Calu3 (cell line): ENCODE measurements around the gene PARVG. TPM values are rescaled to one million over a fixed set of nuclear protein-coding genes. Genes with fewer than 3 reads are reported as not detected.

Experiments used
- BruUV-seq: library from RNA; stranded (reverse); fragments of 400-500 nt; replicated peaks from 2 replicates; lab custom pipeline; 2021; lab: Mats Ljungman, UMichigan
- CTCF ChIA-PET: fragments of 300-600 bp; sonication (Branson Sonifier 250); formaldehyde crosslinking; loops from one replicate; lab custom pipeline; 2022; ENCODE audit warnings: antibody characterized with exemption; lab: Charles Lee
- DNase-seq: peaks from one replicate; pipeline ENCODE4 v3.0.0; 2022
- H3K27ac Mint-ChIP-seq: one replicate; pipeline ENCODE4 v1.8.0; 2022; ENCODE audit warnings: mixed read lengths; ENCODE audit not compliant: unreplicated experiment
- H3K27me3 Mint-ChIP-seq: one replicate; pipeline ENCODE4 v1.8.0; 2022; ENCODE audit warnings: mixed read lengths; ENCODE audit not compliant: unreplicated experiment
- H3K36me3 Mint-ChIP-seq: one replicate; pipeline ENCODE4 v1.8.0; 2022; ENCODE audit warnings: mild to moderate bottlenecking, moderate library complexity, mixed read lengths; ENCODE audit not compliant: insufficient read depth, unreplicated experiment
- H3K4me1 Mint-ChIP-seq: one replicate; pipeline ENCODE4 v1.8.0; 2022; ENCODE audit warnings: mild to moderate bottlenecking, low read depth, mixed read lengths; ENCODE audit not compliant: unreplicated experiment
- H3K4me3 Mint-ChIP-seq: one replicate; pipeline ENCODE4 v1.8.0; 2022; ENCODE audit warnings: mild to moderate bottlenecking, low read depth, moderate library complexity, mixed read lengths; ENCODE audit not compliant: unreplicated experiment
- H3K9me3 Mint-ChIP-seq: one replicate; pipeline ENCODE4 v1.8.0; 2022; ENCODE audit warnings: low read depth, mixed read lengths; ENCODE audit not compliant: unreplicated experiment
- CTCF ChIP-seq: fragments of 200-600 bp; IDR thresholded peaks from one replicate; pipeline ENCODE4 v1.8.0; 2022; ENCODE audit warnings: antibody characterized with exemption; ENCODE audit not compliant: unreplicated experiment
- intact Hi-C: fragments of 100-400 bp; cut with micrococcal nuclease; formaldehyde crosslinking; loops from one replicate; pipeline ENCODE4 v1.10.0; 2022; ENCODE audit not compliant: unreplicated experiment
- total RNA-seq: library from RNA; stranded (reverse); gene quantifications from 2 replicates; pipeline ENCODE4 v1.2.3, GENCODE V29; 2022

PARVG gene
- total RNA-seq, 1 experiment from 2014 or later: not detected

- CTCF ChIA-PET: no interaction called here
- no peak for DNase-seq
- Mint-ChIP-seq H3K9me3 (no peaks in the 10 kb centered on the region), H3K4me1 (peaks cover 14% of the 10 kb centered on the region), H3K4me3 (no peak overlapping the region), H3K27ac (no peak overlapping the region), H3K27me3 (peaks cover 84% of the 10 kb centered on the region), H3K36me3 (no peaks in the 10 kb centered on the region)
- intact Hi-C loops: no loop called here
- TF ChIP-seq CTCF: no peak
- no TSS peak for BruUV-seq
These were observed 12.2 kb downstream of the PARVG start for GRCh38 chr22:44192816-44193534.

GRCh38 chr22:44193535-44193891 is 12.8 kb downstream of the PARVG start:
- intact Hi-C loops: no loop called here
- H3K27me3 Mint-ChIP-seq: peaks cover 84% of the 10 kb centered on the region
- no peak for DNase-seq
- TF ChIP-seq CTCF: no peak
- no TSS peak for BruUV-seq
- no peak overlapping the region for H3K27ac Mint-ChIP-seq
- H3K4me3 Mint-ChIP-seq: no peak overlapping the region
- peaks cover 14% of the 10 kb centered on the region for H3K4me1 Mint-ChIP-seq
- H3K36me3 Mint-ChIP-seq: no peaks in the 10 kb centered on the region
- CTCF ChIA-PET: no interaction called here
- H3K9me3 Mint-ChIP-seq: no peaks in the 10 kb centered on the region

DNA sequence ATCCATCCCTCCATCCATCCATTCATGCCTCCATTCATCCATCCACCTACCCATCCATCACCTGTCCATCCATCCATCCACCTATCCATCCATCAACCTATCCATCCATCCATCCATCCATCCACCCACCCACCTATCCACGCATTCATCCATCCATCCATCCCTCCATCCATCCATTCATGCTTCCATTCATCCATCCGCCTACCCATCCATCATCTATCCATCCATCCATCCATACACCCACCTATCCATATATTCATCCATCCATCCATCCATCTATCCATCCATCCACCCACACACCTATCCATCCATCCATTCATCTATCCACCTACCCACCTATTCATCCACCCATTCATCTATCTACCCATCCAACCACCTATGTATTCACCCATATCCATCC is 13.8 kb downstream of the PARVG start:
- CTCF ChIA-PET: interaction anchor here (0.6 kb wide), 1 partner anchor 137 kb away, joined by 3 read pairs; no protein-coding TSS in a partner anchor
- no peaks in the 10 kb centered on the region for H3K36me3 Mint-ChIP-seq
- intact Hi-C loops: no loop called here
- BruUV-seq: no TSS peak
- no peaks in the 10 kb centered on the region for H3K9me3 Mint-ChIP-seq
- TF ChIP-seq CTCF: no peak
- DNase-seq: no peak
- peaks cover 84% of the 10 kb centered on the region for H3K27me3 Mint-ChIP-seq
- no peak overlapping the region for H3K27ac Mint-ChIP-seq
- H3K4me3 Mint-ChIP-seq: no peak overlapping the region
- H3K4me1 Mint-ChIP-seq: peaks cover 14% of the 10 kb centered on the region

GRCh38 chr22:44195189-44195871 is 14.6 kb downstream of the PARVG start:
- Mint-ChIP-seq H3K4me1 (peaks cover 14% of the 10 kb centered on the region), H3K27me3 (peaks cover 84% of the 10 kb centered on the region), H3K27ac (no peak overlapping the region), H3K36me3 (no peaks in the 10 kb centered on the region), H3K9me3 (no peaks in the 10 kb centered on the region), H3K4me3 (no peak overlapping the region)
- no TSS peak for BruUV-seq
- intact Hi-C loops: no loop called here
- DNase-seq: no peak
- CTCF ChIA-PET: no interaction called here
- TF ChIP-seq CTCF: no peak
